MM.1S (cell line): ENCODE measurements around the gene USB1.

Experiments
- DNase-seq: peaks from one replicate; pipeline ENCODE4 v3.0.0-alpha.2; 2015
- H2AFZ ChIP-seq: fragments of 300-600 bp; sonication (generic); 2 replicates; pipeline ENCODE4 v1.6.0; 2016; ENCODE audit warnings: antibody characterized with exemption, low read length
- H3F3A ChIP-seq: fragments of 300-600 bp; sonication (generic); 2 replicates; pipeline ENCODE4 v1.6.1; 2016; ENCODE audit warnings: mild to moderate bottlenecking, antibody characterized with exemption, low read length, moderate library complexity, mixed read lengths; ENCODE audit not compliant: insufficient read depth
- H3K27ac ChIP-seq: fragments of 300-600 bp; sonication (generic); 2 replicates; pipeline ENCODE4 v1.5.1; 2016; ENCODE audit warnings: mild to moderate bottlenecking, low read length
- H3K27me3 ChIP-seq: fragments of 300-600 bp; sonication (generic); replicated peaks from 2 replicates; pipeline ENCODE4 v1.6.0; 2016; ENCODE audit warnings: low read length; ENCODE audit not compliant: insufficient read depth
- H3K36me3 ChIP-seq: fragments of 300-600 bp; sonication (generic); replicated peaks from 2 replicates; pipeline ENCODE4 v1.6.1; 2016; ENCODE audit warnings: mild to moderate bottlenecking, low read length, mixed read lengths; ENCODE audit not compliant: insufficient read depth
- H3K4me1 ChIP-seq: fragments of 300-600 bp; sonication (generic); 2 replicates; pipeline ENCODE4 v1.6.1; 2016; ENCODE audit warnings: low read length, mixed read lengths
- H3K4me2 ChIP-seq: fragments of 300-600 bp; sonication (generic); 2 replicates; pipeline ENCODE4 v1.6.0; 2016; ENCODE audit warnings: low read depth, low read length
- H3K4me3 ChIP-seq: fragments of 300-600 bp; sonication (generic); 2 replicates; pipeline ENCODE4 v1.5.1; 2016; ENCODE audit warnings: low read length, mixed read lengths
- H3K79me2 ChIP-seq: fragments of 300-600 bp; sonication (generic); 2 replicates; pipeline ENCODE4 v1.6.1; 2016; ENCODE audit warnings: mixed run types, low read length, mixed read lengths
- H3K9ac ChIP-seq: fragments of 300-600 bp; sonication (generic); 2 replicates; pipeline ENCODE4 v1.6.1; 2016; ENCODE audit warnings: low read length, mixed read lengths
- H3K9me2 ChIP-seq: fragments of 300-600 bp; sonication (generic); replicated peaks from 2 replicates; pipeline ENCODE4 v1.6.1; 2016; ENCODE audit warnings: mild to moderate bottlenecking, low read length, mixed read lengths; ENCODE audit not compliant: insufficient read depth
- H3K9me3 ChIP-seq: fragments of 300-600 bp; sonication (generic); replicated peaks from 2 replicates; pipeline ENCODE4 v1.6.1; 2016; ENCODE audit warnings: mild to moderate bottlenecking, low read length, mixed read lengths; ENCODE audit not compliant: insufficient read depth
- H4K20me1 ChIP-seq: fragments of 300-600 bp; sonication (generic); 2 replicates; pipeline ENCODE4 v1.6.1; 2016; ENCODE audit warnings: mild to moderate bottlenecking, low read length, moderate library complexity, mixed read lengths; ENCODE audit not compliant: insufficient read depth
- EZH2 ChIP-seq: fragments of 300-600 bp; sonication (generic); optimal IDR thresholded peaks from 2 replicates; pipeline ENCODE3; 2017; ENCODE audit warnings: low read depth, mild to moderate bottlenecking, antibody characterized with exemption, low read length, mixed read lengths
- EZH2phosphoT487 ChIP-seq: fragments of 300-600 bp; sonication (generic); IDR thresholded peaks from 2 replicates; pipeline ENCODE4 v1.6.1; 2018; ENCODE audit warnings: antibody characterized with exemption, low read length
- TF ChIP-seq, protein P1 (sequence below): fragments of 300-600 bp; sonication (generic); IDR thresholded peaks from 2 replicates; pipeline ENCODE4 v1.5.1; 2016; ENCODE audit warnings: antibody characterized with exemption, low read length, mixed read lengths

USB1 gene

GRCh38 chr16:58028541-58029070 lies 27.4 kb downstream of the USB1 start:
- TF ChIP-seq EZH2 (no peak), EZH2phosphoT487 (no peak)
- TF ChIP-seq, protein P1, sequence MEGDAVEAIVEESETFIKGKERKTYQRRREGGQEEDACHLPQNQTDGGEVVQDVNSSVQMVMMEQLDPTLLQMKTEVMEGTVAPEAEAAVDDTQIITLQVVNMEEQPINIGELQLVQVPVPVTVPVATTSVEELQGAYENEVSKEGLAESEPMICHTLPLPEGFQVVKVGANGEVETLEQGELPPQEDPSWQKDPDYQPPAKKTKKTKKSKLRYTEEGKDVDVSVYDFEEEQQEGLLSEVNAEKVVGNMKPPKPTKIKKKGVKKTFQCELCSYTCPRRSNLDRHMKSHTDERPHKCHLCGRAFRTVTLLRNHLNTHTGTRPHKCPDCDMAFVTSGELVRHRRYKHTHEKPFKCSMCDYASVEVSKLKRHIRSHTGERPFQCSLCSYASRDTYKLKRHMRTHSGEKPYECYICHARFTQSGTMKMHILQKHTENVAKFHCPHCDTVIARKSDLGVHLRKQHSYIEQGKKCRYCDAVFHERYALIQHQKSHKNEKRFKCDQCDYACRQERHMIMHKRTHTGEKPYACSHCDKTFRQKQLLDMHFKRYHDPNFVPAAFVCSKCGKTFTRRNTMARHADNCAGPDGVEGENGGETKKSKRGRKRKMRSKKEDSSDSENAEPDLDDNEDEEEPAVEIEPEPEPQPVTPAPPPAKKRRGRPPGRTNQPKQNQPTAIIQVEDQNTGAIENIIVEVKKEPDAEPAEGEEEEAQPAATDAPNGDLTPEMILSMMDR, result no peak
- H3K36me3 ChIP-seq, result no peaks in the 10 kb centered on the region
- no peaks in the 10 kb centered on the region for H3F3A ChIP-seq
- no peak overlapping the region for H3K4me3 ChIP-seq
- H3K9me2 ChIP-seq, result no peaks in the 10 kb centered on the region
- no peaks in the 10 kb centered on the region for H4K20me1 ChIP-seq
- no peak overlapping the region for H3K9ac ChIP-seq
- no peaks in the 10 kb centered on the region for H3K9me3 ChIP-seq
- H3K79me2 ChIP-seq, result no peaks in the 10 kb centered on the region
- H3K4me1 ChIP-seq, result no peaks in the 10 kb centered on the region; the same call in 1 of the 2 replicates
- H3K27ac ChIP-seq, result no peak overlapping the region
- H2AFZ ChIP-seq, result no peak overlapping the region
- H3K27me3 ChIP-seq, result peaks cover 18% of the 10 kb centered on the region
- H3K4me2 ChIP-seq, result no peak overlapping the region
- no peak for DNase-seq

DNA sequence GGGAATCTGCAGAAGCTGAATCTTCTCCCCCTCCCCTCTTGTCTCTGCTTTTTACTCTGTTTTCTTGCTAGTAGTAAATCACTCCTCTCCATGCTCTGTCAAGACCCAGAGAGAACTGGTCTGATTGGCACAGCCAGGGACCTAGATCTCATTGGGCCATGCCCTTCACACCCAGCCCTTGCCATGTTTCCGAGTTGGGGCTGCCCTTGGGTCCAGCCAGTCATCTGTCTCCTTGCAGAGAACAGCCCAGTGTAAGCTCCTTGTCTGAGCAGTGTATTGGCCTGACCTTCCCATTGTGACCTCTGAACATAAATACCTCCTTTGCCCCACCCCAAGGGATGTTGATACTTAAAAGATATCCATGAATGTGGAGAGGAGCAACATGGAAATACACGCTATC lies 28.2 kb downstream of the USB1 start:
- H3K4me2 ChIP-seq, result no peak overlapping the region
- no peak overlapping the region for H3K4me3 ChIP-seq
- peaks cover 17% of the 10 kb centered on the region for H3K27me3 ChIP-seq
- H3K9ac ChIP-seq, result no peak overlapping the region
- H2AFZ ChIP-seq, result no peak overlapping the region
- no peak for TF ChIP-seq EZH2
- TF ChIP-seq, protein P1, result no peak
- no peak for TF ChIP-seq EZH2phosphoT487
- H3K9me2 ChIP-seq, result no peaks in the 10 kb centered on the region
- no peak for DNase-seq
- no peaks in the 10 kb centered on the region for H3K9me3 ChIP-seq
- no peaks in the 10 kb centered on the region for H3F3A ChIP-seq
- no peaks in the 10 kb centered on the region for H4K20me1 ChIP-seq
- no peaks in the 10 kb centered on the region for H3K36me3 ChIP-seq
- H3K4me1 ChIP-seq, result no peaks in the 10 kb centered on the region; the same call in 1 of the 2 replicates
- H3K27ac ChIP-seq, result no peak overlapping the region
- no peaks in the 10 kb centered on the region for H3K79me2 ChIP-seq

DNA sequence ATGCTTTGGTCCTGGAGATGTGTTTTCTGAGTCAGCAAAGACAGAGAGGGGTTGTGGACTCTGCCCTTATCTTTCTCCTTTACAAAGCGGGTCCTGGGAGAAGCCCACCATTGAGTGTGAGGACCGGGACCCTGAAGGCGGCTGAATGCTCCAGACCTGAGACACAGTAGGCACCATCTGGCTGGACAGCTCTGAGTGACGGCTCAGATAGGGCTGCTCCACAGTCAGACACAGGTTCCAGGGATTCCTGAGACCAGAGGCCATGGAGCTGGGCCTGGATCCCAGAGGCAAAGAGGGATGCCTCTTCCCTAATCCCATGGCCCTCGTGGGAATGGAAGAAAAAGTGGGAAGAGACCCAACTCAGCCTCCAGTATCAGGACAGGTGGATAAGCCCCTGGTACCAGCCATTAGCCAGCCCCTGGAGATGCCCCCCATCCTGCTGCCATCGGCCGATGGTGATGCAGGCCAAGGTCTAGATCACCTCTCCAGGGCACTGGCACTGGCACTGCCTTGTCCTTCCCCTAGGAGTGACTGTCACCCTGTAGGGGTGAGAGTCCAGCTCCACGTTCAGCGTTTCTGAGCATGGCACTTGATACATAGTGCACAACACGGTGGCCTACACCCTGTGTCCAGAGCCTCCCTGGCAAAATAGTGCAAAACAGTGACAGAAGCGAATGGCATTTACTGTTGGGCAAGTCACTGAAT lies 29.1 kb downstream of the USB1 start:
- no peaks in the 10 kb centered on the region for H3K9me3 ChIP-seq
- H3K36me3 ChIP-seq, result no peaks in the 10 kb centered on the region
- TF ChIP-seq EZH2 (no peak), EZH2phosphoT487 (no peak)
- TF ChIP-seq, protein P1, result no peak
- no peaks in the 10 kb centered on the region for H3K9me2 ChIP-seq
- H3K4me1 ChIP-seq, result no peaks in the 10 kb centered on the region; the same call in 1 of the 2 replicates
- no peak overlapping the region for H3K9ac ChIP-seq
- H3K27me3 ChIP-seq, result peaks cover 13% of the 10 kb centered on the region
- no peak overlapping the region for H2AFZ ChIP-seq
- no peaks in the 10 kb centered on the region for H3F3A ChIP-seq
- H3K27ac ChIP-seq, result no peak overlapping the region
- no peak overlapping the region for H3K4me2 ChIP-seq
- no peak for DNase-seq
- no peaks in the 10 kb centered on the region for H3K79me2 ChIP-seq
- H4K20me1 ChIP-seq, result no peaks in the 10 kb centered on the region
- H3K4me3 ChIP-seq, result no peak overlapping the region
